ENCODE results near the gene KRTAP22-1.

The KRTAP22-1 gene

GRCh38 chr21:30600787-30601186 lies at the start of gene KRTAP22-1:
Gene KRTAP22-1, plus strand, starts transcription at chr21:30601087.
- DNase-seq (ENCODE audit: low read depth), result no peak

GRCh38 chr21:30552782-30553181 lies 48.1 kb upstream of the KRTAP22-1 start:
- DNase-seq (ENCODE audit: low read depth), result no peak

GRCh38 chr21:30555095-30555494 lies 45.8 kb upstream of the KRTAP22-1 start:
- DNase-seq (ENCODE audit: low read depth), result no peak

- DNase-seq (ENCODE audit: low read depth), result no peak
These were observed 39.5 kb upstream of the KRTAP22-1 start, which contains the start of gene KRTAP19-7 for GRCh38 chr21:30561264-30561895. Gene KRTAP19-7, minus strand, starts transcription at chr21:30561314. Its CDS starts 25 bp downstream, at chr21:30561289.

- no peak for DNase-seq (ENCODE audit: low read depth)
These were observed 38.9 kb upstream of the KRTAP22-1 start for GRCh38 chr21:30561957-30562356.

GRCh38 chr21:30563072-30563471 lies 37.8 kb upstream of the KRTAP22-1 start:
- no peak for DNase-seq (ENCODE audit: low read depth)

GRCh38 chr21:30563630-30564029 lies 37.3 kb upstream of the KRTAP22-1 start:
- no peak for DNase-seq (ENCODE audit: low read depth)

- DNase-seq (ENCODE audit: low read depth), result no peak
These were observed 33.3 kb upstream of the KRTAP22-1 start for GRCh38 chr21:30567617-30568016.

- no peak for DNase-seq (ENCODE audit: low read depth)
These were observed 23.1 kb upstream of the KRTAP22-1 start for GRCh38 chr21:30577766-30578165.

- no peak for DNase-seq (ENCODE audit: low read depth)
These were observed 21.5 kb upstream of the KRTAP22-1 start for GRCh38 chr21:30579346-30579745.

GRCh38 chr21:30580132-30580531 lies 20.8 kb upstream of the KRTAP22-1 start:
- DNase-seq (ENCODE audit: low read depth), result no peak

GRCh38 chr21:30582870-30583269 lies 18.0 kb upstream of the KRTAP22-1 start:
- DNase-seq (ENCODE audit: low read depth), result no peak

GRCh38 chr21:30590297-30590696 lies 10.6 kb upstream of the KRTAP22-1 start, which contains the start of gene KRTAP22-2:
Gene KRTAP22-2, minus strand, starts transcription at chr21:30590397.
- no peak for DNase-seq (ENCODE audit: low read depth)

- DNase-seq (ENCODE audit: low read depth), result no peak
These were observed 8.7 kb upstream of the KRTAP22-1 start, which contains the start of gene KRTAP6-3 for GRCh38 chr21:30592140-30592539. Gene KRTAP6-3, plus strand, starts transcription at chr21:30592440. Its CDS starts 6 bp downstream, at chr21:30592446.

- no peak for DNase-seq (ENCODE audit: low read depth)
These were observed 2.1 kb upstream of the KRTAP22-1 start, which contains the start of gene KRTAP6-2 for GRCh38 chr21:30598802-30599201. Gene KRTAP6-2, minus strand, starts transcription at chr21:30598902. Its CDS starts 28 bp downstream, at chr21:30598874.

- DNase-seq (ENCODE audit: low read depth), result no peak
These were observed 5.1 kb downstream of the KRTAP22-1 start for GRCh38 chr21:30605968-30606367.

- no peak for DNase-seq (ENCODE audit: low read depth)
These were observed 11.2 kb downstream of the KRTAP22-1 start for GRCh38 chr21:30612132-30612531.

GRCh38 chr21:30613836-30614235 lies 12.9 kb downstream of the KRTAP22-1 start, which contains the start of gene KRTAP6-1:
Gene KRTAP6-1, minus strand, starts transcription at chr21:30613930. Its CDS starts 26 bp downstream, at chr21:30613904.
- no peak for DNase-seq (ENCODE audit: low read depth)

GRCh38 chr21:30615199-30615598 lies 14.3 kb downstream of the KRTAP22-1 start:
- no peak for DNase-seq (ENCODE audit: low read depth)

- DNase-seq (ENCODE audit: low read depth), result no peak
These were observed 15.2 kb downstream of the KRTAP22-1 start, which contains the start of gene KRTAP20-1 for GRCh38 chr21:30616125-30616524. Gene KRTAP20-1, plus strand, starts transcription at chr21:30616425. Its CDS starts 30 bp downstream, at chr21:30616455.

GRCh38 chr21:30620080-30620479 lies 19.2 kb downstream of the KRTAP22-1 start:
- DNase-seq (ENCODE audit: low read depth), result no peak

- DNase-seq (ENCODE audit: low read depth), result no peak
These were observed 19.6 kb downstream of the KRTAP22-1 start, which contains the start of gene KRTAP20-4 for GRCh38 chr21:30620522-30620921. Gene KRTAP20-4, plus strand, starts transcription at chr21:30620627.

- DNase-seq (ENCODE audit: low read depth), result no peak
These were observed 22.5 kb downstream of the KRTAP22-1 start for GRCh38 chr21:30623362-30623761.

Data from activated T-cell treated with anti-CD3 and anti-CD28 coated beads for 48 hours (primary cell).